GM19240 (cell line): ENCODE measurements around the gene RGS3.

Source experiments
- DNase-seq: peaks from one replicate; pipeline ENCODE4 v3.0.0; 2011; ENCODE audit warnings: low spot score; ENCODE audit not compliant: insufficient read length

Gene RGS3

DNA sequence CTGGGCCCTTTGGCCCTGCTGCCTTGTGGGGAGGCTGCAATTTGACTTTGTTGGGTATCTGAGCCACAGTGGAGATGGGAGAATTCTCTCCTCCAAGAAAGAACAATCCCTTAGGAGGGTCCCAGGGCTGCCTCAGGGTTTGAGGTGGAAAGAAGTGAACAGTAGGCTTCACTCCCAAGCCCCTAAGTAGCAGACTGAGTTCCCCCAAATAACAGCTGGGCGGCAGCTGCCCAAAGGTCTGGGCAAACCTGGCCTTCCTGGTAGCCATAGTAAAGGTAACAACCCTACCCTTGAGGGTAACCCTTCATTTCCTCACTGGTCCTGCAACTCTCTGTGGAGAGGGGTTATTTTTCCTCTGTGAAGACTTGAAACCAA is 746 bp downstream of the RGS3 start:
- DNase-seq, result no peak

- DNase-seq, result no peak
Observed at GRCh38 chr9:113465599-113466140, 2.1 kb downstream of the RGS3 start.

- DNase-seq, result no peak
Observed at GRCh38 chr9:113467183-113467582, 3.7 kb downstream of the RGS3 start.

DNA sequence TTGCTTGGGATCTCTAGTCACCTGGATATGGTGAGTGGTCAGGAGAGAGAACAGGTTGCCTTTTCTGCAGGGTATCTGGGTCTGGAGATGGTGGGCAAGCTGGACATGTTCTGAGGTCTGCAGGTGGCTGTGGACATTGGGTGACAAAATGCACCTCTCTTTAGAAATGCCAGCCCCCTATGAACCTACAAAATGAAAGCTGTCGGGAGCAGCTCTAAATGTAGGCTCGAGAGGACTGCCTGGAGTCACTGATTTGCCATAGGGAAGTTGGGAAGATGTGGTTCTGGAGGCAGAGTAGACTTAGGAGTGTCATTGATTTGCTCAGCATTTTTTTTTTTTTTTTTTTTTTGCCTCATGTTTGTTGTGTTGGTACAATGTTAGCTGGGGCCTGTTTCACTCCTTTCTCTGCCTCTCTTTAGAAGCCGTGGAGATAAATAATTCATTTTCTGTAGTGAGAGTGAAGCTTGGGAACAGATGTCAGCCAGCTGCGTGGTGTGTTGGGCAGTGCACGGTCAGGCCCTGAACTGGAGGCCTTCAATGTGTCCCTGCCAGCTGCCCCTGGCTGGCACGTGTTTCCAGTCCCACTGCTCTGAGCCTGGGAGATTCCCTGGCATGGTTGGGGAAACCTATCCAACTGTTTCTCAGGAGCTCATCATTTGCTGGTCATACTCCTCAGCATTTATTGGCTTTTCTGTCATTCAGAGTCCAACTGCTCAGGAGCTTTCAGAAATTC is 5.4 kb downstream of the RGS3 start:
- no peak for DNase-seq

DNA sequence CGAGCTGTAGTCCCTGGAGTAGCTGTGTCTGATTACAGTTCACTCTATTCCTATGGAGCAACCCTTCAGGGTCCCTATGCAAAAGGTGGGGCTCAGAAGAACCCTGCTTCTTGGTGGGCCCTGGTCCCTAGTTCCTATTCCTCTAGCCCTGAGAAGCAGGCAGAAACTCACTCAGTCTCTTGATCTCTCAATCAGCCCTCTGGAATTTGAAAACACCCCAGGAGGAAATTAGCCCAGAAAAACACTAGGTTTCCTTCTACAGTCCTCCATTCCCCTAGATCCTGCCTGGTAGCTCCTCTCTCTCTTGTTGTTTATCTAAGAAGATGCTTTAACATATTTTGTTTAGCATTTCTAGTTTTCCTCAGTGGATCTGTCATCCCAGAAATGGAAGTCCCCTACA is 7.6 kb downstream of the RGS3 start:
- no peak for DNase-seq

- DNase-seq, result no peak
Observed at GRCh38 chr9:113471566-113471965, 8.0 kb downstream of the RGS3 start.

DNA sequence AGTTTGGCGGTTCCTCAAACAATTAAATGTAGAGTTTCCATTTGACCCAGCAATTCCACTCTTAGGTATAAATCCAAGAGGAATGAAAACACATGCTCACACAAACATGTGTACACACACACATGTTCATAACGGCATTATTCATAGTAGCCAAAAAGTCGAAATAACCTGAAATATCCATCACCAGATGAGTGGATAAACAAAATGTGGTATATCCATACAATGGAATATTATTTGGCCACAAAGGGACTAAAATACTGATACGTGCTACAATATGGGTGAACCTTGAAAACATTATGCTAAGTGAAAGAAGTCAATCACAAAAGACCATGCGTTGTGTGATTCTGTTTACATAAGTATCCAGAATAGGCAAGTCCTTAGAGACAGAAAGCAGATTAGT is 8.7 kb downstream of the RGS3 start:
- DNase-seq, result no peak

DNA sequence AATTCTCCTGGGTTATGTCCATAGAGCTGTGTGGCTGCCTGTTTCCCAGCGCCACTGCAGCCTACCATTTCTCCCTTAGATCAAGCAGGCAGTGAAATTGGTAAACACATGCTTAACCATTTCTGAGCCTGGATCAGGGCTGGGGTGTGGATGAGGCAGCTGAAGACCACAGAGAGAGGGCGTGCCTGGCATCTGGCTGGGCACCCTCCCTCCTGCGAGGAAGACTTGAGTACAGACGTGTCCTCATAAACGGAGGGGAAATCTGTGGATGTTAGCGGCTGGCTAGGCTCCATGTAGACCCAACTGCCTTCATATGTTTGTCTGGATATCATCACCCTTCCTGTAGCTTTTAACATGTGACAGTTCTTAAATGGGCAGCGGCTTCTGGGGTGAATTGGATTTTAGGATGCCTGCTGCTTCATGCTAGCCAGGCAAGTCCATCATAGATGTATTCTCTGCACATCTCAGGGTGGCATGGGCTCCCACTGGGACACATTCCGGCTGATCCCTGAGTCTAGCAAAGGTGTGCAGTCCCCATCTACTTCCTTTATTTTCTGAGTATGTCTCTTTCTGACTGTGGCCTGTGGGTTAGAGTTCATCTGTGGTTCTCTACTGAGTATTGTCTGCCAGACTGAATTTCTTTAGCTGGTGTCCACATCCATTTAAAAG is 11.0 kb downstream of the RGS3 start:
- DNase-seq, result no peak

GRCh38 chr9:113475031-113475430 is 11.5 kb downstream of the RGS3 start:
- no peak for DNase-seq

GRCh38 chr9:113475992-113476391 is 12.5 kb downstream of the RGS3 start:
- no peak for DNase-seq

DNA sequence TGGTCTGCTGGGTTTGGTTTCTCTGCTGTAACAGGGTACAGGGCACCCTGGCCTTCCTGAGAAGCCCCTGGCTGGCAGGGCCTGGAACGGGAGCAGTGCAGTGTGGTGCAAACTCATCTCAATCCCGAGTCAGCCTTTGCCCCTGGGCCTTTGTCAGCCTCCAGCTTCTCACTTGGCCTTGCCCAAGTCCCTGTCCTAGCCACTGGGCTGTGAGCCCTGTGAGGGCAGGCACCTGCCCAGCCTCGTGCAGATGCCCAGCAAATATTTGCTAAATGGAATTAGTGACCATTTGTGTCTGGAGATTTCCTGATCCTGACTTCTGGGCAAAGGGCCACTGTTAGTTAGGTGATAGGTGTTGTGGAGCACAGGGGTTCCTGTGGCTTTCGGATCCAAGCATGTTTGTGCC is 13.0 kb downstream of the RGS3 start:
- no peak for DNase-seq

GRCh38 chr9:113477058-113477457 is 13.5 kb downstream of the RGS3 start:
- DNase-seq, result no peak

- no peak for DNase-seq
Observed at GRCh38 chr9:113477661-113478060, 14.1 kb downstream of the RGS3 start.

- no peak for DNase-seq
Observed at GRCh38 chr9:113479174-113479621, 15.7 kb downstream of the RGS3 start.

DNA sequence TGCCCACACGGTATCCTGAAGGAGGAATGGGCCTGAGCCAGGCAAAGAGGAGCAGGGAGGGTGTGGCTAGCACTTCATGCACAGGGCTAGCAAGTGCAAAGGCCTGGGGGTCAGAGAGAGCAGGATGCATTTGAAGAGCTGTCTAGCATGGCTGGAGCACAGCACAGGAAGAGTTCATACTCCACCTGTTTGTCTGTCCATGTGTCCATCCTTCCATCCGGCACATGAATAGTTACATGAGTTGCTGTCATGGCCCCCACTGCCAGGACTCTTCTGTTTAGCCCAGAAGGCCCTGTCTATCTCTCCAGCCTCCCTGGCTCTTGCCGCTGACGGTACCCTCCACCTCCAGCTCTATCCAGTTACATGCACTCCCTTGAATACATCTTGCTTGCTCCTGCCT is 17.1 kb downstream of the RGS3 start:
- DNase-seq, result no peak

GRCh38 chr9:113481176-113481787 is 17.8 kb downstream of the RGS3 start:
- DNase-seq, result no peak

DNA sequence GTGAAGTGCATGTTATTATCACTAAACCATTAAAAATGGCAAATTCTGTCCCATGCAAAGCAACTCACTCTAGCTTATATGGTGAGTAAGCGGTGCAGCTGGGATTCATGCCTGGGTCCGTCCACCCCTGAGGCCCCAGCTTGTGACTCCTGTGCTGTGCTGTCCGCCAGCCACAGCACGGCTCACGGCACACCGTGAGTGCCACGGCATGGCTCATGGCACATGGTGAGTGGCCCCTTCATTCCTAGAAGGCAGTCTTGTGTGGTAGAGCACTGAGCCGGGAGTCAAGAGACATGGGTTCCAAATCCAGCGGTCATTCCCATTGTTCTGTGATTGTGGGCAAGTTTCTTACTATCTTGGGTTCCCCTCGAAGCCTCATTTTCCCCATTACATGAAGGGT is 18.8 kb downstream of the RGS3 start:
- no peak for DNase-seq

DNA sequence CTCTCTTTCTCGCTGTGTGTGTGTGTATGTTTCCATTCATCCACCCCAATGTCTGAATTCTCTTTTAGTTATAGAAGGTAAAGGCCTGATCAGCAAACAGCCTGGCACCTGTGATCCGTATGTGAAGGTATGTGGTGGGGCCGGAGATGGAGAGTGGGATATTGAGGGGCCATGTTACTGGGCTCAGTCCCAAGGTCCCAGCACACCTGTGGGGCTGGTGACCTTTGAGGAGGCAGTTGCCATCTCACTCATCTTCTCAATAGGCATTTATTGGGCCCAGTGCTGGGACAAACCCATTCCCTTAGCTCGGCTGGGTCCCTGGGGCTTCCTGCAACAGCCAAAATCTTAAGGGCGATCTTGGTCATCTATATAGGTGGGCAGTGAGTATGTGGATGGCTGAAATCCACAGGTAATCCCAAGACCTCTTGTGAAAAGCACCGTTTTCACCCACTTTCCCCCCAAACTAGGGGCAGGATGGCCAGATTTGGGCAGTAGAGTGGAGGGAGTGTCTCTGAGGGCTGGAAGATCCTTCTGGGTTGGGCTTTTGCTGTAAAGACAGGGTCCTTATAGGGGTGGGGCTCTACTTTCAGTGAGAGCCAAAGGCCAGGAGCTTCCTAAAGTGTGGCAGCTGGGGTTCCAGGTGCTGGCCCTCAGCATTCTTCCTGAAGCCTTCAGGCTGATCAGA is 19.6 kb downstream of the RGS3 start:
- no peak for DNase-seq

DNA sequence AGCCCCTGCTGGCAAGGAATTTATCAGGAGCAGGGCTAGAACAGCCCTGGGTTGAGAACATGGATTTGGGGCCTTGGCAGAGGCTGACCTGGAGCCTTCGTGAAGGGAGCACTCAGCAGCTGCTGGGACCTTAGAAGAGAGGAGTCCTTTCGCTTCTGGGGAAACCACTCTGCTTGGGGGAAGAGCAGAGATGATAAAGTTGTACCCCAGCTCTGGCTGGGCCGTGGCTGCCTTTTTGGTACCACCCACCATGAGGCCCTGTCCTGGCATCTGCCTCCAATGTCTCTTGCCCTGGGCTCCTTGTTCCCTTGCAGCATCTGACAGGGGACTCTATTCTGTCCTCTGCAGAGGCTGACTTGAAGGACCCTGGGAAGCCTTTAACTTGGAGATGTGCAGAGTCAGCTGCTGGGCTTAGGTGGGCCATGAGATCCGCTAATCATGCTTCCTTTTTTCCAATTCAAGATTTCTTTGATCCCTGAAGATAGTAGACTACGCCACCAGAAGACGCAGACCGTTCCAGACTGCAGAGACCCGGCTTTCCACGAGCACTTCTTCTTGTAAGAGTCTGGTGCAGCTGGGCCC is 20.2 kb downstream of the RGS3 start:
- no peak for DNase-seq

DNA sequence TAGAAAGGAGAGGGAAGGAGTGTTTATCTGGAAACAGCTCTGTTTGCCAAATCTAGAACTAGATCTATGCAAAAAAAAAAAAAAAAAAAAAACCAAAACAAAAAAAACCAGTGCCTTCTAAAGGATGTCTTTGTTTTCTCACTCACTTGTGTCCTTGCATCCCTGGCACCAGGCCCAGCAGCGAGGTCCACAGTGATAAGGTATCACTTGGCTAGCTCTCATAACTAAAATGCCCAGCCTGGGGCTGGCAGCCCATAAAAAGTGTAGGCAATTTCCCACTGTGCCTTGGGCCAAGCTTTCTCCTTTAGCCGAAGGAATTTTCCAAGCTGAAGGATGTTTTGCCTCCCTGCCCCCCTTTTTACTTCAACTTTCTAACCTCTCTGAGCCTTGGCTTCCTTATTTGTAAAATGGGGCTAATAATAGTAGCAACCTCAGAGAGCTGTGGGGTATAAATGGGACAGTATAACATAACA is 20.8 kb downstream of the RGS3 start:
- no peak for DNase-seq

GRCh38 chr9:113485761-113486115 is 22.2 kb downstream of the RGS3 start:
- DNase-seq, result no peak
